Erythroblast (primary cell): ENCODE measurements around the gene USP3.

ENCODE experiments used
- GATA1 ChIP-seq: IDR thresholded peaks from 2 replicates; pipeline ENCODE4 v1.6.1; 2011; ENCODE audit warnings: low read depth, mild to moderate bottlenecking, control low read depth, low read length, moderate library complexity
- POLR2A ChIP-seq: IDR thresholded peaks from 2 replicates; pipeline ENCODE4 v1.6.1; 2011; ENCODE audit warnings: mild to moderate bottlenecking, low read length

- no peak for TF ChIP-seq POLR2A
- no peak for TF ChIP-seq GATA1
These were observed 4.8 kb upstream of the USP3 start for GRCh38 chr15:63499611-63500010.
